GM18870 (cell line): ENCODE results near the gene MCM5.
"Not testable (repeated sequence)": the region's sequence is repeated elsewhere in the genome, so short reads cannot be mapped to it uniquely, and the experiment has no call there.

Source experiments
- ATAC-seq: cut with Tn5 transposase; IDR thresholded peaks from one replicate; pipeline ENCODE4 v1.9.1; 2021; ENCODE audit warnings: moderate library complexity; ENCODE audit not compliant: unreplicated experiment

MCM5 gene

GRCh38 chr22:35430897-35431322 lies 31.0 kb downstream of the MCM5 start:
- no peak for ATAC-seq

GRCh38 chr22:35431483-35432227 lies 31.7 kb downstream of the MCM5 start:
- ATAC-seq, result no peak

DNA sequence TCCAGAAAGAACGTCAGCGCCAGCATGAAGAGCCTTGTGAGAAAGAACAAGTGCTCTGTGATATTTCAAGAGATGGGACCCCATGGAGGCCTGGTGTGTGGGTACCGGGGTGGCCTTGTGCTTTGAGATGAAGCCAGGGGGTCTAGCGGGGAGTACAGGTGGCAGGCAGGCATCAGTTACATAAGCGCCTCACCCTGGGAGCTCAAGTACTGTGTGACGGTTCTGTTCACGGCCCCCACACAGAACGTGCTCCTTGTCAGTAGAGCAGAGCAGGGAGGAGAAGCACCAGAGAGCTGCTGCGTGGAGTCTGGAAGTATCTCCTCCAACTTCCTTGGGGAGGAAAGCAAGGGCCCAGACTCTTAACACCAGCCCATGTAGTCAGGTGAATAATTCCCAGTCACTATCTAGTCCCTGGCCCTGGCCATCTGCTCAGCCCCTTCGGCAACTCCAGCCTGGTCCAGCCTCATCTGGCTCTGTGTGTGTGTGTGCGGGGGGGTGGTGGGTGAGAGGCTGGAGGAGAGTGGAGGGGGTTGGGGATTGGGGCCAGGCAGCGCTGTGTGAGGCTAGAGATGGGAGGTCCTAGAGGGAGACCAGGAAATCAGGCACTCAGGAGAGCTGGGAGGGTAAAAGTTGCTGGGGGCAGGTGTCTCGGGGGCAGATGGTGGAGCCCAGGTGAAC lies 32.4 kb downstream of the MCM5 start:
- no peak for ATAC-seq

- ATAC-seq, result no peak
Measured at GRCh38 chr22:35434061-35434710, 34.2 kb downstream of the MCM5 start.

DNA sequence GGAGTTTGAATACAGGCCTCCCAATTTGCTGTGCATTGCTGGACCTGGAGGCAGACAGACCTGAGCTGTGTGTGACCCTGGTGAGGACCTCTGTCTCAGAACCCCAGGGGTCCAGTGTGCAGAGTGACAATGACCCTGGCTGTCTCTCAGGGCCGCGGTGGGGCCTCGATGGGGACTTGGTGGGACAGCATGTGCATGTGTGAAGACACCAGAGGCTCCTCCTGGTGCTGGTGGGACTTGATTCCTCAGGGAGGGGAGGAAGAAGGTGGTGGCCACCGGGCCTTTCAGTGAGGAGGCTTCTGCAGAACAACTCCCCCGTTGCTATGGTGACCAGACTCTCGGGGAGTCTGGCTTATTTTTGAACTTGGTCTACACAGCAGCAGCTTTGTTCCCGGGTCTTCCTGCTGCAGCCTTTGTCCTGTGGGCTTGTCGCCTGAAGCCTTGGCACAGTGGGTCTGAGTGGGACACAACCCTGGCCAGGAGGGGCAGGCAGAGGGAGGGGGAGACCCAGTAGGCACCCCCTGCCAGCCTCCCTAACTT lies 35.3 kb downstream of the MCM5 start:
- no peak for ATAC-seq

DNA sequence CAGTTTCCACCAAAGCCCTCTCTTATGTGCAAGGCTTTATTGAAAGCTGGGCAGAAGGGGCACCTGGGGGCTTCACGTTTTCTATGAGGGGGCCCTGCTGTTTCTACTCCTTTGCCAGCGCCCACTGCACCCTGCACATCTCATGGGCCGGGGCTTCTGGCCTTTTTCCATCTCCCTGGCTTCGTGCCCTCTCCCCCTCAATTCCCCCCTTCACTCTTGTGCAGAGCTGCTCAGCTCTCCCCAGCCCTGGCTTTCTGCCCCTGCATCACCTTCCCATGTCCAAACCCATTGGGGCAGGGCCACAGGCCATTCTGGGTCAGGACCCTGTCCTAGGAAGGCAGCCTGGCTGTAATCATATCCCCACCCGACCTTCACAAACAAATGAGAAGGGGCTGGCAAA lies 36.5 kb downstream of the MCM5 start:
- ATAC-seq, result no peak

- no peak for ATAC-seq
Measured at GRCh38 chr22:35437049-35437448, 37.1 kb downstream of the MCM5 start.

DNA sequence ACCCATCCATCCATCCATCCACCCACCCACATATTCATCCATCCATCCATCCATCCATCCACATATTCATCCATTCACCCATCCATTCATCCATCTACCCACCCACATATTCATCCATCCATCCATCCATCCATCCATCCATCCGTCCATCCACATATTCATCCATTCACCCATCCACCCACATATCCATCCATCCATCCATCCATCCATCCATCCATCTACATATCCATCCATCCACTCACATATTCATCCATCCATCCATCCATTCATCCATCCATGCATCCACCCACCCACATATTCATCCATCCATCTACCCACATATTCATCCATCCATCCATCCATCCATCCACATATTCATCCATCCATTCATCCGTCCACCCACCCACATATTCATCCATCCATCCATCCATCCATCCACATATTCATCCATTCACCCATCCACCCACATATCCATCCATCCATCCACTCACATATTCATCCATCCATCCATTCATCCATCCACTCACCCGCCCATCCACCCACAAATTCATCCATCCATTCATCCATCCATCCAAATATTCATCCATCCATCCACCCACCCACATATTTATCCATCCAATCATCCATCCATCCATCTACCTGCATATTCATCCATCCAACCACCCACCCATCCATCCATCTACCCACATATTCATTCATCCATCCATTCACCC lies 38.9 kb downstream of the MCM5 start:
- not testable (repeated sequence) for ATAC-seq

DNA sequence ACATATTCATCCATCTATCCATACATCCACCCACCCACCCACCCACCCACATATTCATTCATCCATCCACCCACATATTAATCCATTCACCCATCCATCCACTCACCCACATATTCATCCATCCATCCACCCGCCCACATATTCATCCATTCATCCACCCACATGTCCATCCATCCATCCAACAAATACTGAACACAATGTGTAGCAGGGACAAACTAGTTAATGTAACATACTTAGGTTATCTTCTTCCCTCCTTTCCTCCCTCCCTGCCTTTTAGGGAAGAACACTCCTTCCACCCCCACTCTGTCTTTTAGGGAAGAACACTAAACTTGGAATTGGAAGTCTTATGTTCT lies 39.4 kb downstream of the MCM5 start:
- no peak for ATAC-seq

- ATAC-seq, result no peak
Measured at GRCh38 chr22:35440129-35440528, 40.2 kb downstream of the MCM5 start.

GRCh38 chr22:35441489-35442100 lies 41.7 kb downstream of the MCM5 start:
- ATAC-seq, result no peak

- ATAC-seq, result no peak
Measured at GRCh38 chr22:35442471-35442870, 42.5 kb downstream of the MCM5 start.

DNA sequence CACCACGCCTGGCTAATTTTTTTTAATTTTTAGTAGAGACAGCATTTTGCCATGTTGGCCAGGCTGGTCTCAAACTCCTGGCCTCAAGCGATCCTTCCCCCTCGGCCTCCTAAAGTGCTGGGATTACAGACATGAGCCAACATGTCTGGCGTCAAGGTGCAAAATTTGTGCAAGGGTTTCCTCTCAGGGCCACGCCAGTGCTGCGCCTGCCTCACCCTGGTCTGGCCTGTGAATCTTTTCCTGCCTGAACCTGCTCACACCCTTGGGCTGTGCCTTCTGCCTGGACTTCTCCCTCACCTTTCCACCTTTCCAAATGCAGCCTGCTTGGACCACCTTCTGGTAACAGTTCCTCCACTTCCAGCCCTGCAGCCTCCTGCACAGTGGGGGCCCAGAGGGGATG lies 43.4 kb downstream of the MCM5 start:
- no peak for ATAC-seq

GRCh38 chr22:35443790-35444684 lies 44.1 kb downstream of the MCM5 start:
- no peak for ATAC-seq

DNA sequence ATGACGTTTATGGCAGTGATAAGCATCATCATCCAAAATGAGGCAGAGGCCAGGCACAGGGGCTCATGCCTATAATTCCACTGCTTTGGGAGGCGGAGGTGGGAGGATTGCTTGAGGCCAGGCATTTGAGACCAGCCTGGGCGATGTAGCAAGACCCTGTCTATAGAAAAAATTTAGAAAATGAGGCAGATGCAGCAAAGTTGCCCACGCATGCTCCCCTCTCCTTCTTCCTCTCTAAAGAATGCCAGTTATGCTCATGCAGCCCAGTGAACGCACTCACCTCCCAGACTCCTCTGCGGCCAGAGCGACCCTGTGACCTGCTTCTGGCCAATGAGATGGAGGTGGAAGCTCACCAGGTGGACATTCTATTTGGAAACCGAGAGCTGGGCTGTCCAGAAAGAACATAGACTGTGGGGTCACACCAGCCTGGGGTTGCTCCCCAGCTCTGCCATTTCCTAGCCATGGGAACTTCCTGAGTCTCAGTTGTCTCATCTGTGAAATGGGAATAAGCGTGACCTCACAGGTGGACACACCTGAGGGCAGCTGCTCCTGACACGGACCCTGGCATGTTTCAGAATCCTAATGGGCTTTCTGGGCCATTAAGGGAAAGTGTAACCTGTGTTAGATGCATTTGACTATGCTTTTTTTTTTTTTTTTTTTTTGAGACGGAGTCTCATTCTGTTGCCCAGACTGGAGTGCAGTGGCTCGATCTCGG lies 44.9 kb downstream of the MCM5 start:
- no peak for ATAC-seq

- no peak for ATAC-seq
Measured at GRCh38 chr22:35445933-35446332, 46.0 kb downstream of the MCM5 start.

DNA sequence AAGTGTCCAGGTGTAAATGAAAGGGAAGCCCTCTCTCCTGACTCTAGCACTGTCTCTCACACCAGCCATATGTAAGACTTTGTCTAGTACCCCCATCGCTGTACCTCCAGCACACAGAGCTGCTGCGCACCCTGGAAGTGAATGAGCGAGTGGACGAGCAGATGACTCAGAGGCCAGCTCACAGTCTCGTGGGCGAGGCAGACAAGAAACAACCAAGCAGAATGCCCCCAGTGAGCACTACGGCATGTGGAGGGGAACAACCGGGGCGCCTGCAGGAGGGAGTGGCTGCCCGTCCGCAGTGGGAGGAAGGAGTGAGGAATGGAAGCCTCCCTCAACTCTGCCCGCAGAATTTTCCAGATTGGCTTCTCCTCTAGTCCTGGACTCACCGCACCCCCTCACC lies 46.4 kb downstream of the MCM5 start:
- ATAC-seq, result no peak

GRCh38 chr22:35448523-35448922 lies 48.6 kb downstream of the MCM5 start:
- no peak for ATAC-seq
